Measurements from ENCODE around the gene DENND5A. TPM values are rescaled to one million over a fixed set of nuclear protein-coding genes. Genes with fewer than 3 reads are reported as not detected.

The DENND5A gene
- total RNA-seq, 4 donors from 2014 or later = 18.9 to 117 (median 22.7) TPM

DNA sequence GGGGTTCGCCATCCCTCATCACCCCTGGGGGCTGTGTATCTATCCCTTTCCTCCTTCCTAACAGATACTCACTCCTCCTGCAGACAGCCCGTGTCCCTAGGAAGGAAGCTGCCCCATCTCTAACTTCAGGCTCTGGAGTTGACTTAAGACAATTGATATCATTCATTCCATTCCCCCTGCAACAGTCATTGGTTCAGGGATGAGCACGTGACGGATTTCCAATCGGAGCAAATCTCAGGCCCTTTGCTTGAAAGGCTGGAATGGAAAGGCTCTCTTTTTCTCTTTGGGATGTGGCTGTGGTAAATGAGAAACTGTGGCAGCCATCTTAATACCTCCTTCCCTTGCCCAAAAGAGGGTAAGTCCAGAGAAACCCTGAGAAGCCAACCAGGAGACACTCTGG is 168.7 kb downstream of the DENND5A start:
- no peak for DNase-seq
- Histone ChIP-seq H3K4me3 (no peak overlapping the region), H3K27me3 (no peaks in the 10 kb centered on the region), H3K9me3 (no peaks in the 10 kb centered on the region), H3K4me1 (peaks cover 0 to 9% (median 4%) of the 10 kb centered on the region in 4 donors), H3K27ac (no peak overlapping the region), H3K36me3 (no peaks in the 10 kb centered on the region)
- WGBS, 2 donors (ENCODE audit: low coverage in 1 of 2) = 87 to 95% methylated on average over 5 of the region's 5 CpGs
- no peak for TF ChIP-seq CTCF (IDR thresholded peaks at IDR 0.05)
- no peak for TF ChIP-seq POLR2AphosphoS5 (IDR thresholded peaks at IDR 0.05)
- TF ChIP-seq EP300 (IDR thresholded peaks at IDR 0.05; ENCODE audit: low read depth) = no peak
- no peak for TF ChIP-seq POLR2A (IDR thresholded peaks at IDR 0.05)
- in situ Hi-C loops (cut with MboI; ENCODE audit: low pct_ligation_motif_present in 1 of 4, low pct_unique_long_range_greater_than_20kb in 1 of 4, low sequenced_read_pairs in 3 of 4) = no loop called here
- intact Hi-C loops (cut with DNase I; ENCODE audit: low total_unique reads) = no loop called here

- in situ Hi-C loops (cut with MboI; ENCODE audit: low pct_ligation_motif_present in 1 of 4, low pct_unique_long_range_greater_than_20kb in 1 of 4, low sequenced_read_pairs in 3 of 4) (no loop called here), intact Hi-C loops (cut with DNase I; ENCODE audit: low total_unique reads) (no loop called here)
- Histone ChIP-seq H3K27ac (no peak overlapping the region), H3K4me1 (peaks cover 0 to 16% (median 8%) of the 10 kb centered on the region in 4 donors), H3K36me3 (no peaks in the 10 kb centered on the region), H3K9me3 (no peaks in the 10 kb centered on the region), H3K27me3 (peaks cover 9% of the 10 kb centered on the region), H3K4me3 (no peak overlapping the region)
- 83% methylated on average over 12 of the region's 12 CpGs; no CpG with 5 or more reads in 1 of the 2 donors for WGBS, 2 donors (ENCODE audit: low coverage in 1 of 2)
- TF ChIP-seq EP300 (IDR thresholded peaks at IDR 0.05; ENCODE audit: low read depth) (no peak), POLR2AphosphoS5 (IDR thresholded peaks at IDR 0.05) (no peak), POLR2A (IDR thresholded peaks at IDR 0.05) (no peak), CTCF (IDR thresholded peaks at IDR 0.05) (peak in 2 of 5 experiments; percentile 7 to 12)
- peak; percentile 15 for DNase-seq
These were observed 169.7 kb downstream of the DENND5A start for GRCh38 chr11:9095421-9095820.

DNA sequence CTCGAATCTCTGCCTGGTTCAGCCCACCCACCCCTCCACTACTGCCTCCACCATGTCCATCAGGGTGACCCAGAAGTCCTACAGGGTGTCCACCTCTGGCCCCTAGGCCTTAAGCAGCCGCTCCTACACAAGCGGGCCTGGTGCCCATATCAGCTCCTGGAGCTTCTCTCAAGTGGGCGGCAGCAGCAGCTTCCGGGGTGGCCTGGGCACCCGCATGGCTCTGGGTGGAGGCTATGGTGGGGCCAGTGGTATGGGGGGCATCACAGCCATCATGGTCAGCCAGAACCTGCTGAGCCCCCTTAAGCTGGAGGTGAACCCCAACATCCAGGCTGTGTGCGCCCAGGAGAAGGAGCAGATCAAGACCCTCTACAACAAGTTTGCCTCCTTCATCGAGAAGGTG is 170.7 kb downstream of the DENND5A start:
- H3K27me3 ChIP-seq = peaks cover 9% of the 10 kb centered on the region

More for the DNA sequence above, 170.7 kb downstream of the DENND5A start:
- no peak for DNase-seq
- Histone ChIP-seq H3K27ac (no peak overlapping the region), H3K36me3 (no peaks in the 10 kb centered on the region), H3K4me1 (peaks cover 0 to 26% (median 12%) of the 10 kb centered on the region in 4 donors), H3K4me3 (no peak overlapping the region), H3K9me3 (no peaks in the 10 kb centered on the region)
- TF ChIP-seq EP300 (IDR thresholded peaks at IDR 0.05; ENCODE audit: low read depth) (no peak), POLR2AphosphoS5 (IDR thresholded peaks at IDR 0.05) (no peak), CTCF (IDR thresholded peaks at IDR 0.05) (no peak), POLR2A (IDR thresholded peaks at IDR 0.05) (no peak)
- intact Hi-C loops (cut with DNase I; ENCODE audit: low total_unique reads) = loop anchor here (5.0 kb wide), 1 partner anchor 77 kb away; no protein-coding TSS in a partner anchor
- in situ Hi-C loops (cut with MboI; ENCODE audit: low pct_ligation_motif_present in 1 of 4, low pct_unique_long_range_greater_than_20kb in 1 of 4, low sequenced_read_pairs in 3 of 4) = no loop called here
- 92% methylated on average over 7 of the region's 8 CpGs; no CpG with 5 or more reads in 1 of the 2 donors for WGBS, 2 donors (ENCODE audit: low coverage in 1 of 2)
